K562 (cell line): ENCODE results near the gene LRMDA. TPM values are rescaled to one million over a fixed set of nuclear protein-coding genes. Genes with fewer than 3 reads are reported as not detected.

Experiments
- SAFB ChIP-seq: fragments of 200-400 bp; formaldehyde crosslinking; IDR thresholded peaks from 2 replicates; pipeline ENCODE4 v1.6.1; 2017; ENCODE audit warnings: low read depth, low read length, borderline replicate concordance
- ZBTB33 ChIP-seq: sonication (generic); formaldehyde crosslinking; IDR thresholded peaks from 2 replicates; pipeline ENCODE4 v1.8.1; 2023; ENCODE audit warnings: mild to moderate bottlenecking, missing genetic modification reagents
- ZBTB40 ChIP-seq, 2 experiments: fragments of 450-650 bp in 1 of 2; sonication (generic) in 1 of 2; formaldehyde crosslinking in 1 of 2; IDR thresholded peaks; 2 replicates each; pipeline versions ENCODE4 v1.7.1 to v1.9.0; 2016 to 2022; ENCODE audit warnings: inconsistent platforms in 1 of 2, mild to moderate bottlenecking in 1 of 2, missing genetic modification reagents in 1 of 2
- polyA plus RNA-seq, 8 experiments: library from polyadenylated mRNA; depleted of rRNA in 4 of 8; stranded (reverse) in 5 of 8; unstranded in 3 of 8; fragments of >200 nt; fragmentation: Nextera tagmentation in 2 of 8; fragmentation: Illumina TruSeq in 1 of 8; extraction: Ambion mirVana in 2 of 8; extraction: Trizol in 1 of 8; gene quantifications; 2 replicates each; pipeline versions ENCODE4 v1.2.1 to v1.2.3, GENCODE V29; 2011 to 2014; ENCODE audit warnings: inconsistent platforms in 1 of 8, missing spikeins in 1 of 8
- total RNA-seq, 7 experiments: library from RNA; depleted of rRNA in 6 of 7; stranded (reverse); fragments of >200 nt in 6 of 7; fragmentation: Illumina TruSeq in 2 of 7; extraction: Trizol in 2 of 7; gene quantifications; 2 replicates each; pipeline versions ENCODE4 v1.2.1 to v1.2.3, GENCODE V29; 2011 to 2021; ENCODE audit warnings: low replicate concordance in 1 of 7

The LRMDA gene
- total and polyA plus RNA-seq, 9 of the 15 experiments (the other 6 are each of a cell fraction or from before 2014, with no cell fraction given) = 0.25 TPM; not detected in 8

GRCh38 chr10:75542084-75542483, 110.7 kb downstream of the LRMDA start (continued):
- TF ChIP-seq ZBTB40 (IDR thresholded peaks at IDR 0.05) (no peak), ZBTB40 (CRISPR knock-in tag; IDR thresholded peaks at IDR 0.05) (no peak), SAFB (no peak), ZBTB33 (CRISPR knock-in tag) (no peak)
